IMR-90 (cell line): ENCODE data around the gene CHRNA10. TPM values are rescaled to one million over a fixed set of nuclear protein-coding genes. Genes with fewer than 3 reads are reported as not detected.

Experiments used
- ATAC-seq: fragments of 200-7000 bp; cut with Tn5 transposase; 2 replicates; pipeline ENCODE4 v1.9.1; 2020; ENCODE audit warnings: low read depth, mild to moderate bottlenecking, moderate library complexity
- BruUV-seq: library from RNA; stranded (reverse); fragments of 400-500 nt; replicated peaks from 2 replicates; lab custom pipeline; 2021; lab: Mats Ljungman, UMichigan
- CTCF ChIA-PET: fragments of 300-600 bp; formaldehyde crosslinking; extraction: SDS; loops from one replicate; lab custom pipeline; 2021; ENCODE audit warnings: antibody characterized with exemption; lab: Yijun Ruan, JAX
- POLR2A ChIA-PET: fragments of 300-600 bp; sonication (Branson Sonifier 250); formaldehyde crosslinking; loops from one replicate; lab custom pipeline; 2022; ENCODE audit warnings: antibody characterized with exemption; ENCODE audit not compliant: unreplicated experiment; lab: Charles Lee
- DNase-seq: peaks from one replicate; pipeline ENCODE4 v3.0.0; 2013
- H2AFZ ChIP-seq: replicated peaks from 2 replicates; pipeline ENCODE3; 2013; ENCODE audit warnings: low read length, mild to moderate bottlenecking; ENCODE audit not compliant: poor library complexity
- H2AK5ac ChIP-seq: 2 replicates; pipeline ENCODE4 v1.6.1; 2013; ENCODE audit warnings: low read depth, low read length, inconsistent platforms
- H2AK9ac ChIP-seq: replicated peaks from 2 replicates; pipeline ENCODE3; 2013; ENCODE audit warnings: mild to moderate bottlenecking, low read depth, low read length, moderate library complexity; ENCODE audit not compliant: poor library complexity
- H2BK120ac ChIP-seq: 2 replicates; pipeline ENCODE4 v1.6.1; 2013; ENCODE audit warnings: low read depth, low read length, inconsistent platforms
- H2BK15ac ChIP-seq: 3 replicates; pipeline ENCODE4 v1.6.1; 2013; ENCODE audit warnings: low read depth, low read length, inconsistent platforms
- H2BK20ac ChIP-seq: 2 replicates; pipeline ENCODE4 v1.6.1; 2013; ENCODE audit warnings: low read depth, mild to moderate bottlenecking, inconsistent platforms, low read length, moderate library complexity
- H2BK5ac ChIP-seq: 2 replicates; pipeline ENCODE4 v1.6.1; 2013; ENCODE audit warnings: mild to moderate bottlenecking, low read depth, low read length, inconsistent platforms; ENCODE audit not compliant: poor library complexity, severe bottlenecking
- H3K14ac ChIP-seq: replicated peaks from 2 replicates; pipeline ENCODE4 v1.6.1; 2013; ENCODE audit warnings: low read depth, low read length, inconsistent platforms
- H3K18ac ChIP-seq: 2 replicates; pipeline ENCODE4 v1.6.1; 2013; ENCODE audit warnings: low read depth, low read length, control low read depth
- H3K23ac ChIP-seq: 2 replicates; pipeline ENCODE4 v1.6.1; 2013; ENCODE audit warnings: low read depth, low read length, inconsistent platforms
- H3K27ac ChIP-seq: 2 replicates; pipeline ENCODE4 v1.5.1; 2013; ENCODE audit warnings: mild to moderate bottlenecking, control low read depth, low read length; ENCODE audit not compliant: insufficient read depth
- H3K27me3 ChIP-seq: 2 replicates; pipeline ENCODE4 v1.6.1; 2013; ENCODE audit warnings: low read length; ENCODE audit not compliant: control insufficient read depth, insufficient read depth
- H3K36me3 ChIP-seq: 2 replicates; pipeline ENCODE4 v1.6.1; 2013; ENCODE audit warnings: low read length, mixed read lengths; ENCODE audit not compliant: control insufficient read depth, insufficient read depth
- H3K4ac ChIP-seq: 2 replicates; pipeline ENCODE4 v1.6.1; 2013; ENCODE audit warnings: low read depth, low read length, inconsistent platforms
- H3K4me1 ChIP-seq: 2 replicates; pipeline ENCODE4 v1.6.1; 2013; ENCODE audit warnings: low read length, mixed read lengths; ENCODE audit not compliant: control insufficient read depth, insufficient read depth
- H3K4me2 ChIP-seq: 2 replicates; pipeline ENCODE4 v1.6.1; 2013; ENCODE audit warnings: low read depth, mild to moderate bottlenecking, control low read depth, low read length, moderate library complexity
- H3K4me3 ChIP-seq: 2 replicates; pipeline ENCODE4 v1.5.1; 2013; ENCODE audit warnings: low read depth, mild to moderate bottlenecking, control low read depth, low read length, moderate library complexity; ENCODE audit not compliant: insufficient read depth
- H3K56ac ChIP-seq: 2 replicates; pipeline ENCODE4 v1.6.1; 2013; ENCODE audit warnings: low read length, inconsistent platforms; ENCODE audit not compliant: insufficient read depth; ENCODE audit errors: extremely low read depth
- H3K79me1 ChIP-seq, 2 experiments: 2 replicates each; pipeline ENCODE4 v1.6.1; 2013; ENCODE audit warnings: low read length in 2 of 2, inconsistent platforms in 1 of 2, low read depth in 1 of 2
- H3K9ac ChIP-seq: 2 replicates; pipeline ENCODE4 v1.6.1; 2013; ENCODE audit warnings: low read depth, low read length, control low read depth
- H3K9me1 ChIP-seq: 2 replicates; pipeline ENCODE4 v1.6.1; 2013; ENCODE audit warnings: low read length, inconsistent platforms; ENCODE audit not compliant: insufficient read depth
- H3K9me3 ChIP-seq: 2 replicates; pipeline ENCODE4 v1.6.1; 2013; ENCODE audit warnings: low read length; ENCODE audit not compliant: control insufficient read depth, insufficient read depth
- H4K20me1 ChIP-seq: 2 replicates; pipeline ENCODE4 v1.6.1; 2013; ENCODE audit warnings: low read length, inconsistent platforms; ENCODE audit not compliant: insufficient read depth
- H4K5ac ChIP-seq: 2 replicates; pipeline ENCODE4 v1.6.1; 2013; ENCODE audit warnings: mild to moderate bottlenecking, low read depth, low read length, control low read depth
- H4K8ac ChIP-seq, 2 experiments: 2 replicates each; pipeline ENCODE4 v1.6.1; 2013; ENCODE audit warnings: low read depth in 2 of 2, low read length in 2 of 2, control low read depth in 1 of 2, inconsistent platforms in 1 of 2
- H4K91ac ChIP-seq: 2 replicates; pipeline ENCODE4 v1.6.1; 2013; ENCODE audit warnings: low read depth, low read length, inconsistent platforms; ENCODE audit not compliant: insufficient read depth
- BHLHE40 ChIP-seq: fragments of 150-350 bp; IDR thresholded peaks from 2 replicates; pipeline ENCODE4 v1.6.1; 2016; ENCODE audit warnings: mild to moderate bottlenecking, low read depth, low read length
- CHD1 ChIP-seq: IDR thresholded peaks from 2 replicates; pipeline ENCODE4 v1.6.1; 2012; ENCODE audit warnings: low read depth, low read length, improper control_type of control experiment
- MAFK ChIP-seq: IDR thresholded peaks from 2 replicates; pipeline ENCODE4 v1.6.1; 2012; ENCODE audit warnings: low read depth, low read length, improper control_type of control experiment
- MAZ ChIP-seq: IDR thresholded peaks from 2 replicates; pipeline ENCODE4 v1.6.1; 2012; ENCODE audit warnings: low read depth, mild to moderate bottlenecking, low read length, improper control_type of control experiment, moderate library complexity, borderline replicate concordance
- MXI1 ChIP-seq: IDR thresholded peaks from 2 replicates; pipeline ENCODE4 v1.6.1; 2012; ENCODE audit warnings: low read depth, mild to moderate bottlenecking, low read length, moderate library complexity, borderline replicate concordance
- NFE2L2 ChIP-seq: fragments of 150-350 bp; IDR thresholded peaks from 2 replicates; pipeline ENCODE4 v1.6.1; 2016; ENCODE audit warnings: low read depth, mild to moderate bottlenecking, low read length
- RCOR1 ChIP-seq: IDR thresholded peaks from 2 replicates; pipeline ENCODE4 v1.6.1; 2012; ENCODE audit warnings: mild to moderate bottlenecking, low read length, improper control_type of control experiment; ENCODE audit not compliant: insufficient replicate concordance
- RFX5 ChIP-seq: IDR thresholded peaks from 2 replicates; pipeline ENCODE4 v1.8.0; 2012; ENCODE audit warnings: low read depth, mild to moderate bottlenecking, low read length, moderate library complexity
- SMC3 ChIP-seq: fragments of 150-350 bp; IDR thresholded peaks from 2 replicates; pipeline ENCODE4 v1.6.1; 2016; ENCODE audit warnings: low read depth, mild to moderate bottlenecking, antibody characterized with exemption, low read length, moderate library complexity
- WGBS, 2 experiments: methylation state at CpG; one replicate each; pipeline versions ENCODE4 v1.1.5 to v1.1.7; 2013; ENCODE audit warnings: missing lambda C conversion rate in 2 of 2; ENCODE audit not compliant: insufficient read length in 1 of 2; ENCODE audit errors: extremely low coverage in 2 of 2; 5-methylcytosine and 5-hydroxymethylcytosine counted together
- dilution Hi-C: fragments of 300-500 bp; cut with HindIII; formaldehyde crosslinking; loops from one replicate; pipeline ENCODE4 v1.14.3; 2018; ENCODE audit warnings: low sequenced_read_pairs; ENCODE audit not compliant: unreplicated experiment
- in situ Hi-C: fragments of 300-500 bp; cut with MboI; formaldehyde crosslinking; loops from 3 replicates; pipeline ENCODE4 v1.14.3; 2019; ENCODE audit warnings: low sequenced_read_pairs, inconsistent platforms, mixed read lengths
- intact Hi-C: fragments of 100-400 bp; cut with micrococcal nuclease; formaldehyde crosslinking; loops from 2 replicates; pipeline ENCODE4 v1.10.0; 2022
- polyA plus RNA-seq, 3 experiments: library from polyadenylated mRNA; depleted of rRNA; stranded (reverse); fragments of >200 nt; gene quantifications; 2 replicates each; pipeline ENCODE4 v1.2.3, GENCODE V29; 2012; ENCODE audit warnings: low replicate concordance in 1 of 3
- total RNA-seq: library from RNA; depleted of rRNA; stranded (reverse); fragments of >200 nt; gene quantifications from 2 replicates; pipeline ENCODE4 v1.2.3, GENCODE V29; 2012
- TF ChIP-seq, protein P1 (sequence below): fragments of 150-350 bp; IDR thresholded peaks from 2 replicates; pipeline ENCODE4 v1.6.1; 2016; ENCODE audit warnings: low read depth, mild to moderate bottlenecking, low read length, moderate library complexity, borderline replicate concordance
- TF ChIP-seq, protein P2 (sequence below): conservative IDR thresholded peaks from 2 replicates; pipeline ENCODE4 v1.5.1; 2012; ENCODE audit warnings: mild to moderate bottlenecking, low read depth, low read length, improper control_type of control experiment
- TF ChIP-seq, protein P3 (sequence below): fragments of 150-350 bp; IDR thresholded peaks from 2 replicates; pipeline ENCODE4 v1.6.1; 2017; ENCODE audit warnings: mild to moderate bottlenecking, antibody characterized with exemption, low read length, low read depth

The CHRNA10 gene
- total and polyA plus RNA-seq, 2 of the 4 experiments (the other 2 are of a cell fraction), result 0.36 to 0.79 TPM

DNA sequence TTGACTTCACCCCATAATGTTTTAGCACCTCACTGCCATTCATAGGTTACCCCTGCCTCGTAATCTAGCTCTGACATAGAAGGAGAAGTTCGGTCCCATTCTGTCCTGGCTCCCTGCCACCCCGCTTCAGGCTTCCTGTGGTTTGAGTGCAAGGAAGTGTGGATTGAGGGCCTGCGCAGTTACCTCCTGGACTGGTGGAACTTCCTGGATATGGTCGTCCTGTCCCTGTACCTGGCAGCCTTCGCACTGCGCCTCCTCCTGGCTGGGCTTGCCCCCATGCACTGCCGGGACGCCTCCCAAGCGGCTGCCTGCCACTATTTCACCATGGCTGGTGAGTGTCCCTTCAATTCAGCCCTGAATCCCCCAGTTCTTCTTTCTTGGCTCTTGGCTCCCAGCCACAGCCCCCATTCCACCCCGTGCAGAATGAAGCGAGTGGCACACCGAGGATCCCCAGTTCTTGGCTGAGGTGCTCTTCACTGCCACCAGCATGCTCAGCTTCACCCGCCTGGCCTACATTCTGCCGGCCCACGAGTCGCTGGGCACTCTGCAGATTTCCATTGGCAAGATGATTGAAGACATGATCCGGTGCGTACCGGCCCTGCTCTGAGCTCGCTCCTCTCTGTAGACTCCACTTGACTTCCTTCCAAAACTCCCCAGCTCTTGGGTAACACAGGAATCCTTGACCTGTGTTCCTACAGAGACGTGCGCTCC is 44.8 kb downstream of the CHRNA10 start:
- Histone ChIP-seq H3K14ac (no peak overlapping the region), H3K4me3 (no peak overlapping the region), H3K9me3 (no peaks in the 10 kb centered on the region), H2AK9ac (no peak overlapping the region), H3K4me2 (no peak overlapping the region), H3K56ac (no peak overlapping the region), H4K5ac (no peak overlapping the region), H2BK120ac (no peak overlapping the region), H3K18ac (no peak overlapping the region), H3K4me1 (no peaks in the 10 kb centered on the region), H3K9ac (no peak overlapping the region), H2BK20ac (no peak overlapping the region), H2AFZ (no peak overlapping the region), H3K79me1 (no peaks in the 10 kb centered on the region), H3K27me3 (peaks cover 16% of the 10 kb centered on the region), H3K36me3 (no peaks in the 10 kb centered on the region), H4K8ac (no peak overlapping the region), H2BK15ac (no peak overlapping the region), H2BK5ac (no peak overlapping the region), H4K91ac (no peak overlapping the region), H3K23ac (no peak overlapping the region), H3K9me1 (no peaks in the 10 kb centered on the region), H3K4ac (no peak overlapping the region), H4K20me1 (no peaks in the 10 kb centered on the region), H3K27ac (no peak overlapping the region), H2AK5ac (no peak overlapping the region)
- ATAC-seq, result no peak
- TF ChIP-seq MAZ (no peak), RFX5 (no peak), BHLHE40 (no peak), NFE2L2 (no peak), MAFK (no peak), MXI1 (no peak), SMC3 (no peak), CHD1 (no peak), RCOR1 (no peak)
- TF ChIP-seq, protein P1, sequence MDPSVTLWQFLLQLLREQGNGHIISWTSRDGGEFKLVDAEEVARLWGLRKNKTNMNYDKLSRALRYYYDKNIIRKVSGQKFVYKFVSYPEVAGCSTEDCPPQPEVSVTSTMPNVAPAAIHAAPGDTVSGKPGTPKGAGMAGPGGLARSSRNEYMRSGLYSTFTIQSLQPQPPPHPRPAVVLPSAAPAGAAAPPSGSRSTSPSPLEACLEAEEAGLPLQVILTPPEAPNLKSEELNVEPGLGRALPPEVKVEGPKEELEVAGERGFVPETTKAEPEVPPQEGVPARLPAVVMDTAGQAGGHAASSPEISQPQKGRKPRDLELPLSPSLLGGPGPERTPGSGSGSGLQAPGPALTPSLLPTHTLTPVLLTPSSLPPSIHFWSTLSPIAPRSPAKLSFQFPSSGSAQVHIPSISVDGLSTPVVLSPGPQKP, result no peak
- TF ChIP-seq, protein P2, sequence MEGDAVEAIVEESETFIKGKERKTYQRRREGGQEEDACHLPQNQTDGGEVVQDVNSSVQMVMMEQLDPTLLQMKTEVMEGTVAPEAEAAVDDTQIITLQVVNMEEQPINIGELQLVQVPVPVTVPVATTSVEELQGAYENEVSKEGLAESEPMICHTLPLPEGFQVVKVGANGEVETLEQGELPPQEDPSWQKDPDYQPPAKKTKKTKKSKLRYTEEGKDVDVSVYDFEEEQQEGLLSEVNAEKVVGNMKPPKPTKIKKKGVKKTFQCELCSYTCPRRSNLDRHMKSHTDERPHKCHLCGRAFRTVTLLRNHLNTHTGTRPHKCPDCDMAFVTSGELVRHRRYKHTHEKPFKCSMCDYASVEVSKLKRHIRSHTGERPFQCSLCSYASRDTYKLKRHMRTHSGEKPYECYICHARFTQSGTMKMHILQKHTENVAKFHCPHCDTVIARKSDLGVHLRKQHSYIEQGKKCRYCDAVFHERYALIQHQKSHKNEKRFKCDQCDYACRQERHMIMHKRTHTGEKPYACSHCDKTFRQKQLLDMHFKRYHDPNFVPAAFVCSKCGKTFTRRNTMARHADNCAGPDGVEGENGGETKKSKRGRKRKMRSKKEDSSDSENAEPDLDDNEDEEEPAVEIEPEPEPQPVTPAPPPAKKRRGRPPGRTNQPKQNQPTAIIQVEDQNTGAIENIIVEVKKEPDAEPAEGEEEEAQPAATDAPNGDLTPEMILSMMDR, result no peak
- TF ChIP-seq, protein P3, sequence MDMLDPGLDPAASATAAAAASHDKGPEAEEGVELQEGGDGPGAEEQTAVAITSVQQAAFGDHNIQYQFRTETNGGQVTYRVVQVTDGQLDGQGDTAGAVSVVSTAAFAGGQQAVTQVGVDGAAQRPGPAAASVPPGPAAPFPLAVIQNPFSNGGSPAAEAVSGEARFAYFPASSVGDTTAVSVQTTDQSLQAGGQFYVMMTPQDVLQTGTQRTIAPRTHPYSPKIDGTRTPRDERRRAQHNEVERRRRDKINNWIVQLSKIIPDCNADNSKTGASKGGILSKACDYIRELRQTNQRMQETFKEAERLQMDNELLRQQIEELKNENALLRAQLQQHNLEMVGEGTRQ, result no peak
- WGBS, 2 experiments, result 81% methylated on average over 9 of the region's 23 CpGs; no CpG with 5 or more reads in 1 of the 2 experiments
- POLR2A ChIA-PET, result no interaction called here
- no peak for DNase-seq
- intact Hi-C loops (no loop called here), in situ Hi-C loops (no loop called here), dilution Hi-C loops (no loop called here)
- CTCF ChIA-PET, result no interaction called here
- no TSS peak for BruUV-seq
